Fibroblast of pulmonary artery (primary cell): Measurements from ENCODE around the gene AMD1.
A peak's percentile ranks its signal among the peaks of the same experiment; 100 is the strongest.

Experiments
- DNase-seq: peaks from one replicate; pipeline ENCODE4 v3.0.0-alpha.2; 2010; ENCODE audit warnings: low read depth
- H3K4me3 ChIP-seq: replicated peaks from 2 replicates; pipeline ENCODE4 v1.5.1; 2011; ENCODE audit warnings: low read depth, mild to moderate bottlenecking, control low read depth, low read length, moderate library complexity
- TF ChIP-seq, protein P1 (sequence below): IDR thresholded peaks from 2 replicates; pipeline ENCODE4 v1.5.1; 2011; ENCODE audit warnings: mild to moderate bottlenecking, control low read depth, low read length, inconsistent platforms; ENCODE audit errors: missing control alignments

The AMD1 gene

DNA sequence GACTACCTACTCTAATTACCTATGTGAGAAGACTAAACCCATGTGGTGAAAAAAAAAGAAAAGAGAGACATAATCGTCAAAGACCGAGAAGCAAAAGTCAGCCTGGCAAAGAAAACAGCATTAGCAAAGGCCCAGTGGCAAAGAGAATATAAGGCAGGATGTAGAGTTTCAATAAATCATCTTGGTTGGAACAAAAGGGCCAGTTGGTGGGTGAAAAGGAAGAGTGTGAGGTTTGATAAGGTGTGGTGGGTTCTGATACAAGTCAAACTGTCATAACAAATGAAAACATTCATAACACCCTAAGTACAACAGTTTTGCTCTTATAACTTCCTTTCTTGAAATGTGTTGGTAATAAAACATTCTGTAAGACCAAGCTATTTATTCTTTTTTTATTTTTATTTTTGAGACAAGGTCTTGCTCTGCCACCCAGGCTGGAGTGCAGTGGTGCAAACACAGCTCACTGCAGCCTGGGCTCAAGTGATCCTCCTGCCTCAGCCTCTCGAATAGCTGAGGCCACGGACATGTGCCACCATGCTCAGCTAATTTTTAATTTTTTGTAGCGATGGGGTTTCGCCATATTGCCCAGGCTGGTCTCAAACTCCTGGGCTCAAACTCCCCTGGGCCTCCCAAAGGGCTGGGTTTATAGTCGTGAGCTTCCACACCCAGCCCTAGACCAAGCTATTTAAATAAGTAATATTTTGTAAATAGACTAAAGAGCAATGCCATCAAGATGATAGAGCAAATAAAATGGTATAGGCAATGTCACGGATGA, 65.0 kb downstream of the AMD1 start:
- DNase-seq = no peak
- TF ChIP-seq, protein P1, sequence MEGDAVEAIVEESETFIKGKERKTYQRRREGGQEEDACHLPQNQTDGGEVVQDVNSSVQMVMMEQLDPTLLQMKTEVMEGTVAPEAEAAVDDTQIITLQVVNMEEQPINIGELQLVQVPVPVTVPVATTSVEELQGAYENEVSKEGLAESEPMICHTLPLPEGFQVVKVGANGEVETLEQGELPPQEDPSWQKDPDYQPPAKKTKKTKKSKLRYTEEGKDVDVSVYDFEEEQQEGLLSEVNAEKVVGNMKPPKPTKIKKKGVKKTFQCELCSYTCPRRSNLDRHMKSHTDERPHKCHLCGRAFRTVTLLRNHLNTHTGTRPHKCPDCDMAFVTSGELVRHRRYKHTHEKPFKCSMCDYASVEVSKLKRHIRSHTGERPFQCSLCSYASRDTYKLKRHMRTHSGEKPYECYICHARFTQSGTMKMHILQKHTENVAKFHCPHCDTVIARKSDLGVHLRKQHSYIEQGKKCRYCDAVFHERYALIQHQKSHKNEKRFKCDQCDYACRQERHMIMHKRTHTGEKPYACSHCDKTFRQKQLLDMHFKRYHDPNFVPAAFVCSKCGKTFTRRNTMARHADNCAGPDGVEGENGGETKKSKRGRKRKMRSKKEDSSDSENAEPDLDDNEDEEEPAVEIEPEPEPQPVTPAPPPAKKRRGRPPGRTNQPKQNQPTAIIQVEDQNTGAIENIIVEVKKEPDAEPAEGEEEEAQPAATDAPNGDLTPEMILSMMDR = no peak
- no peak overlapping the region for H3K4me3 ChIP-seq

DNA sequence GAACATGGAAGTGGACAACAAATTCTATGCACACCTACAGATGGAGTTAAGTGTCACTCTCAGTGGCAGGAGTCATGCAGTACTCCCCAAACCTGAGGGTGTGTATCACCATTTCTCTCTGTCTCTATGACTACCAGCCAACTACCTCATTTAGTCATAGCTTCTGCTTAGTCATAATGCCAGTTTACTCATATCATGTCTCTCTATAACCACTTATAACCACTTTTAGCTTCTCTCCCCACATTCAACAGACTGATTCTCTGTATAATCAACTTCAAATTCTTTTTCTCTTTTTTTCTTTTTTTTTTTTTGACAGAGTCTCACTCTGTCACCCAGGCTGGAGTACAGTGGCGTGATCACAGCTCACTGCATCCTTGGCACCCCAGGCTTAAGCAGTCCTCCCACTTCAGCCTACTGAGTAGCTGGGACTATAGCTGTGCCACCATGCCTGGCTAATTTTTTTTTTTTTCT, 70.1 kb downstream of the AMD1 start:
- peak; percentile 73 for DNase-seq
- TF ChIP-seq, protein P1 = no peak
- H3K4me3 ChIP-seq = no peak overlapping the region
